B cell (primary cell): ENCODE results near the gene XPO5. TPM values are rescaled to one million over a fixed set of nuclear protein-coding genes. Genes with fewer than 3 reads are reported as not detected.
"Not testable (repeated sequence)": the region's sequence is repeated elsewhere in the genome, so short reads cannot be mapped to it uniquely, and the experiment has no call there.

ENCODE experiments used
- ATAC-seq: fragments of 200-7000 bp; cut with Tn5 transposase; one replicate; pipeline ENCODE4 v1.10.0; 2021; ENCODE audit warnings: low read depth, mild to moderate bottlenecking, moderate number of reproducible peaks, moderate library complexity
- CTCF ChIA-PET: fragments of 350-600 bp; sonication (Branson Sonifier 250); formaldehyde crosslinking; loops from one replicate; lab custom pipeline; 2021; ENCODE audit warnings: antibody characterized with exemption, inconsistent platforms; lab: Charles Lee
- POLR2A ChIA-PET: fragments of 350-600 bp; sonication (Branson Sonifier 250); formaldehyde crosslinking; loops from one replicate; lab custom pipeline; 2021; ENCODE audit warnings: antibody characterized with exemption; lab: Charles Lee
- DNase-seq: peaks from one replicate; pipeline ENCODE4 v3.0.0; 2013
- H2AFZ ChIP-seq: 2 replicates; pipeline ENCODE4 v1.6.1; 2012; ENCODE audit warnings: mild to moderate bottlenecking, low read depth, low read length; ENCODE audit not compliant: insufficient read depth, poor library complexity, severe bottlenecking
- H3K27ac ChIP-seq, 2 donors: 1 replicate in 1 of 2; 2 replicates in 1 of 2; pipeline ENCODE4 v1.5.1; 2012 to 2013; ENCODE audit warnings: low read length in 2 of 2, mild to moderate bottlenecking in 2 of 2, moderate library complexity in 1 of 2
- H3K27me3 ChIP-seq, 4 experiments: fragments of 200-600 bp in 1 of 4; sonication (generic) in 1 of 4; replicated peaks in 1 of 4; 1 replicate in 2 of 4; 2 replicates in 2 of 4; pipeline versions ENCODE4 v1.6.1 to v1.7.0; 2013 to 2016; ENCODE audit warnings: low read length in 3 of 4, mild to moderate bottlenecking in 2 of 4, mixed read lengths in 1 of 4, moderate library complexity in 1 of 4; ENCODE audit not compliant: insufficient read depth in 4 of 4, control insufficient read depth in 3 of 4; ENCODE audit errors: control extremely low read depth in 1 of 4
- H3K36me3 ChIP-seq, 2 experiments: replicated peaks in 1 of 2; 1 replicate in 1 of 2; 2 replicates in 1 of 2; pipeline versions ENCODE4 v1.6.1 to v1.7.1; 2013; ENCODE audit warnings: low read length in 1 of 2; ENCODE audit not compliant: insufficient read depth in 2 of 2, control insufficient read depth in 1 of 2; ENCODE audit errors: control extremely low read depth in 1 of 2, extremely low read depth in 1 of 2
- H3K4me1 ChIP-seq, 2 donors: fragments of 200-600 bp in 1 of 2; sonication (generic) in 1 of 2; 1 replicate in 1 of 2; 2 replicates in 1 of 2; pipeline versions ENCODE4 v1.5.1 to v1.6.1; 2013 to 2017; ENCODE audit warnings: low read length in 2 of 2; ENCODE audit not compliant: control insufficient read depth in 2 of 2, insufficient read depth in 2 of 2
- H3K4me2 ChIP-seq: replicated peaks from 2 replicates; pipeline ENCODE3; 2012; ENCODE audit warnings: mild to moderate bottlenecking, low read depth, low read length; ENCODE audit not compliant: poor library complexity, severe bottlenecking
- H3K4me3 ChIP-seq, 5 experiments: fragments of 200-600 bp in 1 of 5; sonication (generic) in 1 of 5; 1 replicate in 3 of 5; 2 replicates in 2 of 5; pipeline versions ENCODE4 v1.5.1 to v1.7.0; 2011 to 2016; ENCODE audit warnings: low read length in 4 of 5, mild to moderate bottlenecking in 4 of 5, low read depth in 2 of 5, control low read depth in 1 of 5, moderate library complexity in 1 of 5; ENCODE audit not compliant: insufficient read depth in 1 of 5; ENCODE audit errors: control extremely low read depth in 1 of 5, extremely low read depth in 1 of 5
- H3K79me2 ChIP-seq: fragments of 200-600 bp; sonication (generic); one replicate; pipeline ENCODE4 v1.6.0; 2016; ENCODE audit warnings: low read length; ENCODE audit not compliant: control insufficient read depth, insufficient read depth
- H3K9ac ChIP-seq: fragments of 200-600 bp; sonication (generic); 2 replicates; pipeline ENCODE4 v1.6.1; 2017; ENCODE audit warnings: mild to moderate bottlenecking, low read length, moderate library complexity
- H3K9me3 ChIP-seq, 3 donors: one replicate each; pipeline versions ENCODE4 v1.6.1 to v1.7.1; 2013; ENCODE audit warnings: low read length in 2 of 3; ENCODE audit not compliant: control insufficient read depth in 2 of 3, insufficient read depth in 1 of 3; ENCODE audit errors: control extremely low read depth in 1 of 3
- H4K20me1 ChIP-seq: 2 replicates; pipeline ENCODE4 v1.6.0; 2012; ENCODE audit warnings: mild to moderate bottlenecking, low read length; ENCODE audit not compliant: insufficient read depth, control insufficient read depth, poor library complexity, severe bottlenecking
- H3K27ac Mint-ChIP-seq: one replicate; pipeline ENCODE4 v1.8.0; 2021; ENCODE audit warnings: mixed read lengths
- H3K27me3 Mint-ChIP-seq: one replicate; pipeline ENCODE4 v1.8.0; 2021; ENCODE audit warnings: mixed read lengths
- H3K4me1 Mint-ChIP-seq: one replicate; pipeline ENCODE4 v1.8.0; 2021; ENCODE audit warnings: mixed read lengths
- H3K4me3 Mint-ChIP-seq: one replicate; pipeline ENCODE4 v1.8.0; 2021; ENCODE audit warnings: mixed read lengths
- H3K9me3 Mint-ChIP-seq: one replicate; pipeline ENCODE4 v1.8.0; 2022; ENCODE audit warnings: mixed read lengths; ENCODE audit not compliant: insufficient read depth
- CTCF ChIP-seq: fragments of 200-600 bp; IDR thresholded peaks from one replicate; pipeline ENCODE4 v1.8.0; 2022; ENCODE audit warnings: antibody characterized with exemption, mild to moderate bottlenecking
- EZH2 ChIP-seq: IDR thresholded peaks from 2 replicates; pipeline ENCODE4 v1.6.1; 2012; ENCODE audit warnings: borderline replicate concordance, low read depth, mild to moderate bottlenecking, moderate library complexity, low read length; ENCODE audit not compliant: insufficient read depth, poor library complexity, severe bottlenecking
- WGBS: methylation state at CpG from one replicate; pipeline ENCODE4 v1.1.5; 2013; ENCODE audit warnings: missing lambda C conversion rate; ENCODE audit not compliant: insufficient coverage; 5-methylcytosine and 5-hydroxymethylcytosine counted together
- intact Hi-C: fragments of 100-400 bp; cut with micrococcal nuclease; formaldehyde crosslinking; loops from one replicate; pipeline ENCODE4 v1.10.0; 2022
- polyA plus RNA-seq: library from polyadenylated mRNA; depleted of rRNA; stranded (reverse); fragments of >200 nt; gene quantifications from 2 replicates; pipeline ENCODE4 v1.2.3, GENCODE V29; 2012
- total RNA-seq, 2 donors: library from RNA; stranded (reverse); fragments of 120-200 nt in 1 of 2; gene quantifications; 1 replicate in 1 of 2; 2 replicates in 1 of 2; pipeline versions ENCODE4 v1.2.3 to v1.2.4, GENCODE V29; 2013 to 2022

XPO5 gene
- total and polyA plus RNA-seq, 2 donors (not counting 1 experiment from before 2014, with no cell fraction given), result 14.4 to 45.7 TPM

GRCh38 chr6:43499028-43499815 is 76.6 kb downstream of the XPO5 start:
- ATAC-seq (no peak), DNase-seq (no peak)
- peaks cover 0 to 72% of the 10 kb centered on the region in 2 experiments for H3K36me3 ChIP-seq
- ChIA-PET CTCF (interaction anchor here (1.2 to 3.2 kb wide), 3 partner anchors 8 to 11 kb away, joined by 3 to 11 read pairs (median 8); partner anchors contain the start of gene LRRC73), POLR2A (no interaction called here)
- Mint-ChIP-seq H3K4me1 (peaks cover 7% of the 10 kb centered on the region), H3K27me3 (no peaks in the 10 kb centered on the region), H3K9me3 (no peaks in the 10 kb centered on the region), H3K4me3 (no peak overlapping the region), H3K27ac (no peak overlapping the region)
- intact Hi-C loops, result no loop called here
- TF ChIP-seq CTCF (no peak), EZH2 (no peak)
- peaks cover 0 to 6% of the 10 kb centered on the region in 2 donors for H3K4me1 ChIP-seq
- no peak overlapping the region for H3K9ac ChIP-seq
- no peaks in the 10 kb centered on the region for H4K20me1 ChIP-seq
- no peaks in the 10 kb centered on the region for H3K27me3 ChIP-seq
- peaks cover 10% of the 10 kb centered on the region for H3K79me2 ChIP-seq
- H3K9me3 ChIP-seq, result no peaks in the 10 kb centered on the region
- no peak overlapping the region for H3K4me2 ChIP-seq
- H3K27ac ChIP-seq, result no peak overlapping the region
- H2AFZ ChIP-seq, result no peak overlapping the region
- 95% methylated on average over 12 of the region's 12 CpGs for WGBS
- H3K4me3 ChIP-seq, result no peak overlapping the region

DNA sequence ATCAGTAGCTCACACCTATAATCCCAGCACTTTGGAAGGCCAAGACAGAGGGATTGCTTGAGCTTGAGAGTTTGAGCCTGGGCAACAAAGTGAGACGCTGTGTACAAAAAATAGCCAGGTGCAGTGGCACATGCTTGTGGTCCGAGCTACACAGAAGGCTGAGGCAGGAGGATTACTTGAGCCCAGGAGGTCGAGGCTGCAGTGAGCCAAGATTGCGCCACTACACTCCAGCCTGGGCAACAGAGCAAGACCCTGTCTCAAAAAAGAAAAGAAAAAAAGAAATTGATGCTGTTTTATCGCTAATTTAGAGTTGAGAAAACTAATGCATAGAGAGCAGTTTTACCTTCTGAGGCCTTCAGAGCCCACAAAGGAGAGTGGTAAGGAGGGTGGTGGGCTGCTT is 77.5 kb downstream of the XPO5 start:
- H3K27me3 Mint-ChIP-seq, H3K4me2 ChIP-seq, H3K27me3 ChIP-seq, H3K27ac ChIP-seq, H2AFZ ChIP-seq, ATAC-seq, DNase-seq, H3K9me3 ChIP-seq, H3K27ac Mint-ChIP-seq, H3K4me1 ChIP-seq, H3K9ac ChIP-seq, intact Hi-C loops, H3K4me3 Mint-ChIP-seq, POLR2A ChIA-PET, H3K4me3 ChIP-seq, H4K20me1 ChIP-seq, H3K9me3 Mint-ChIP-seq: not testable (repeated sequence)
- peaks cover 10% of the 10 kb centered on the region for H3K4me1 Mint-ChIP-seq
- CTCF ChIA-PET, result interaction anchor here (1.9 kb wide), 1 partner anchor 9 kb away, joined by 8 read pairs; no protein-coding TSS in a partner anchor
- 100% methylated on average over 4 of the region's 5 CpGs for WGBS
- peaks cover 16% of the 10 kb centered on the region for H3K79me2 ChIP-seq
- H3K36me3 ChIP-seq, result peaks cover 0 to 68% of the 10 kb centered on the region in 2 experiments
